K562 (cell line): ENCODE measurements around the gene UBQLNL. TPM values are rescaled to one million over a fixed set of nuclear protein-coding genes. Genes with fewer than 3 reads are reported as not detected.
A peak's percentile ranks its signal among the peaks of the same experiment; 100 is the strongest.

Experiments used
- CHD1 ChIP-seq: fragments of 200-600 bp; sonication (generic); IDR thresholded peaks from one replicate; pipeline ENCODE4 v1.6.1; 2012; ENCODE audit warnings: mild to moderate bottlenecking, moderate library complexity, low read length, inconsistent platforms
- ELF1 ChIP-seq: fragments of 200-800 bp; sonication (Bioruptor generic); IDR thresholded peaks from 2 replicates; pipeline ENCODE4 v1.6.1; 2016; ENCODE audit warnings: missing genetic modification characterization, missing compliant biosample characterization
- FOXM1 ChIP-seq, 2 experiments: fragments of 450-650 bp in 1 of 2; sonication (generic) in 1 of 2; formaldehyde crosslinking in 1 of 2; IDR thresholded peaks; 2 replicates each; pipeline versions ENCODE4 v1.6.1 to v1.9.0; 2017 to 2022; ENCODE audit warnings: low read depth in 2 of 2, mild to moderate bottlenecking in 2 of 2, missing genetic modification reagents in 1 of 2, moderate library complexity in 1 of 2
- ILF3 ChIP-seq: fragments of 450-650 bp; IDR thresholded peaks from 2 replicates; pipeline ENCODE4 v1.6.1; 2018; ENCODE audit warnings: antibody characterized with exemption, mild to moderate bottlenecking, moderate library complexity, borderline replicate concordance
- JUND ChIP-seq, 2 experiments: IDR thresholded peaks; 2 replicates in 1 of 2; 3 replicates in 1 of 2; pipeline ENCODE4 v1.6.1; 2011; ENCODE audit warnings: borderline replicate concordance in 2 of 2, low read depth in 2 of 2, low read length in 2 of 2, improper control_type of control experiment in 1 of 2, missing biosample characterization in 1 of 2, missing genetic modification characterization in 1 of 2, missing genetic modification reagents in 1 of 2
- MCM5 ChIP-seq: fragments of 450-650 bp; IDR thresholded peaks from 2 replicates; pipeline ENCODE4 v1.6.1; 2016; ENCODE audit warnings: low read depth
- NCOR1 ChIP-seq: fragments of 450-650 bp; IDR thresholded peaks from 2 replicates; pipeline ENCODE4 v1.6.1; 2016; ENCODE audit warnings: mild to moderate bottlenecking, moderate library complexity
- NFIX ChIP-seq: fragments of 250-450 bp; sonication (Bioruptor Pico); IDR thresholded peaks from 2 replicates; pipeline ENCODE4 v1.4.0; 2020; ENCODE audit warnings: low read depth, mild to moderate bottlenecking, moderate library complexity
- NR2C1 ChIP-seq, 2 experiments: fragments of 450-650 bp; IDR thresholded peaks; 2 replicates each; pipeline ENCODE4 v1.6.1; 2017; ENCODE audit warnings: mild to moderate bottlenecking in 2 of 2, antibody characterized with exemption in 1 of 2, inconsistent platforms in 1 of 2, missing compliant biosample characterization in 1 of 2, missing genetic modification characterization in 1 of 2
- NR4A1 ChIP-seq, 2 experiments: fragments of 250-450 bp in 1 of 2; fragments of 450-650 bp in 1 of 2; sonication (Bioruptor Pico) in 1 of 2; IDR thresholded peaks; 2 replicates each; pipeline versions ENCODE4 v1.4.0 to v1.6.1; 2016 to 2020; ENCODE audit warnings: mild to moderate bottlenecking in 2 of 2, missing compliant biosample characterization in 1 of 2, missing genetic modification characterization in 1 of 2, moderate library complexity in 1 of 2
- POLR2AphosphoS2 ChIP-seq: IDR thresholded peaks from 2 replicates; pipeline ENCODE4 v1.6.1; 2012; ENCODE audit warnings: low read length, improper control_type of control experiment
- SMARCC2 ChIP-seq: fragments of 450-650 bp; IDR thresholded peaks from 2 replicates; pipeline ENCODE4 v1.6.1; 2017; ENCODE audit warnings: antibody characterized with exemption, moderate library complexity, mild to moderate bottlenecking, low read depth
- YBX1 ChIP-seq: fragments of 450-650 bp; IDR thresholded peaks from 2 replicates; pipeline ENCODE4 v1.7.1; 2016; ENCODE audit warnings: mild to moderate bottlenecking
- ZKSCAN8 ChIP-seq: fragments of 200-800 bp; sonication (Bioruptor generic); IDR thresholded peaks from 2 replicates; pipeline ENCODE4 v1.6.1; 2016; ENCODE audit warnings: missing genetic modification characterization, missing compliant biosample characterization
- ZNF217 ChIP-seq: sonication (generic); formaldehyde crosslinking; IDR thresholded peaks from 2 replicates; pipeline ENCODE4 v1.8.0; 2022; ENCODE audit warnings: mild to moderate bottlenecking, missing genetic modification reagents
- ZNF707 ChIP-seq: fragments of 250-450 bp; sonication (Bioruptor Pico); conservative IDR thresholded peaks from 2 replicates; pipeline ENCODE4 v1.8.0; 2022; ENCODE audit warnings: inconsistent platforms, mild to moderate bottlenecking, moderate library complexity
- ZNF780A ChIP-seq: fragments of 250-450 bp; sonication (Bioruptor Pico); IDR thresholded peaks from 2 replicates; pipeline ENCODE4 v1.5.0; 2021; ENCODE audit warnings: mild to moderate bottlenecking
- polyA plus RNA-seq, 8 experiments: library from polyadenylated mRNA; depleted of rRNA in 4 of 8; stranded (reverse) in 5 of 8; unstranded in 3 of 8; fragments of >200 nt; fragmentation: Nextera tagmentation in 2 of 8; fragmentation: Illumina TruSeq in 1 of 8; extraction: Ambion mirVana in 2 of 8; extraction: Trizol in 1 of 8; gene quantifications; 2 replicates each; pipeline versions ENCODE4 v1.2.1 to v1.2.3, GENCODE V29; 2011 to 2014; ENCODE audit warnings: inconsistent platforms in 1 of 8, missing spikeins in 1 of 8
- total RNA-seq, 7 experiments: library from RNA; depleted of rRNA in 6 of 7; stranded (reverse); fragments of >200 nt in 6 of 7; fragmentation: Illumina TruSeq in 2 of 7; extraction: Trizol in 2 of 7; gene quantifications; 2 replicates each; pipeline versions ENCODE4 v1.2.1 to v1.2.3, GENCODE V29; 2011 to 2021; ENCODE audit warnings: low replicate concordance in 1 of 7
- TF ChIP-seq, protein P1 (sequence below): fragments of 450-650 bp; IDR thresholded peaks from 2 replicates; pipeline ENCODE4 v1.6.1; 2017; ENCODE audit warnings: antibody characterized with exemption
- TF ChIP-seq, protein P2 (sequence below): fragments of 450-650 bp; IDR thresholded peaks from 2 replicates; pipeline ENCODE4 v1.6.1; 2016; ENCODE audit warnings: missing biosample characterization, missing genetic modification characterization
- TF ChIP-seq, protein P3 (sequence below): fragments of 450-650 bp; conservative IDR thresholded peaks from 2 replicates; pipeline ENCODE4 v1.6.1; 2016; ENCODE audit warnings: missing genetic modification characterization, low read depth, mild to moderate bottlenecking, missing compliant biosample characterization, moderate library complexity
- TF ChIP-seq, protein P4 (sequence below): fragments of 450-650 bp; formaldehyde crosslinking; IDR thresholded peaks from 2 replicates; pipeline ENCODE4 v1.4.0; 2020; ENCODE audit warnings: mild to moderate bottlenecking, moderate library complexity

UBQLNL gene
- total and polyA plus RNA-seq, 9 of the 15 experiments (the other 6 are each of a cell fraction or from before 2014, with no cell fraction given) = 0.07 to 0.27 (median 0.14) TPM

DNA sequence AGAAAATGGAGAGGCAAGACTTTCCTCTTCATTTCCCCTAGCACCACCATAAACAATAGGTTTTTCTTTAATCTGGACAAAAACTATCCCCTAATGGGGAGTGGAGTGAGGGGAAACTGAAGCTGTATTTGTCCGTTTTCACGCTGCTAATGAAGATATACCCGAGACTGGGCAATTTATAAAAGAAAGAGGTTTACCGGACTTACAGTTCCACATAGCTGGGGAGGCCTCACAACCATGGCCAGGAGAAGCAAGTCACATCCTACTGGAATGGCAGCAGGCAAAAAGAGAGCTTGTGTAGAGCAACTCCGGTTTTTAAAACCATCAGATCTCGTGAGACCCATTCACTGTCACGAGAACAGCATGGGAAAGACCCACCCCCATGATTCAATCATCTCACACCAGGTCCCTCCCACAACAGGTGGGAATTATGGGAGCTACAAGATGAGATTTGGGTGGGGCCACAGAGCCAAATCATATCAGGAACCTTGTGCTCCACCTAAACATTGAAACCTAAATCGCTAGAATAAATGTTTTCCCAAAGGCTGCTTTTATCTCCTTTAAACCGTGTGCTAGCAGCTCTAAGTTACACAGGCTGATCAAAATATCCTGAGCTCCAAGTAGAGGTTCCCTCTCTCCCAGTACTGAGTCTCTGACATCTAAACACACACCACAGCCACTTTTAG lies 11.0 kb downstream of the UBQLNL start (continued):
- TF ChIP-seq JUND (IDR thresholded peaks at IDR 0.05; ENCODE audit: borderline replicate concordance, low read depth, low read length) (no peak), JUND (tag; IDR thresholded peaks at IDR 0.05; ENCODE audit: borderline replicate concordance, low read depth, low read length) (peak; percentile 26; the same call in 1 of the 3 replicates), ZNF217 (CRISPR knock-in tag) (no peak), MCM5 (no peak), ZNF780A (CRISPR knock-in tag) (no peak), SMARCC2 (no peak), NCOR1 (peak; percentile 44), ZKSCAN8 (CRISPR knock-in tag) (no peak), NFIX (no peak), ELF1 (tag) (no peak), POLR2AphosphoS2 (peak; percentile 85; the same call in 1 of the 2 replicates), ZNF707 (CRISPR knock-in tag) (no peak), FOXM1 (IDR thresholded peaks at IDR 0.05; ENCODE audit: low read depth) (no peak), FOXM1 (CRISPR knock-in tag; IDR thresholded peaks at IDR 0.05; ENCODE audit: low read depth) (no peak), NR2C1 (IDR thresholded peaks at IDR 0.05) (no peak), NR2C1 (tag; IDR thresholded peaks at IDR 0.05) (no peak), NR4A1 (CRISPR knock-in tag; IDR thresholded peaks at IDR 0.05) (no peak), NR4A1 (tag; IDR thresholded peaks at IDR 0.05) (no peak), YBX1 (no peak), CHD1 (peak; percentile 69), ILF3 (no peak)
- TF ChIP-seq, protein P1, sequence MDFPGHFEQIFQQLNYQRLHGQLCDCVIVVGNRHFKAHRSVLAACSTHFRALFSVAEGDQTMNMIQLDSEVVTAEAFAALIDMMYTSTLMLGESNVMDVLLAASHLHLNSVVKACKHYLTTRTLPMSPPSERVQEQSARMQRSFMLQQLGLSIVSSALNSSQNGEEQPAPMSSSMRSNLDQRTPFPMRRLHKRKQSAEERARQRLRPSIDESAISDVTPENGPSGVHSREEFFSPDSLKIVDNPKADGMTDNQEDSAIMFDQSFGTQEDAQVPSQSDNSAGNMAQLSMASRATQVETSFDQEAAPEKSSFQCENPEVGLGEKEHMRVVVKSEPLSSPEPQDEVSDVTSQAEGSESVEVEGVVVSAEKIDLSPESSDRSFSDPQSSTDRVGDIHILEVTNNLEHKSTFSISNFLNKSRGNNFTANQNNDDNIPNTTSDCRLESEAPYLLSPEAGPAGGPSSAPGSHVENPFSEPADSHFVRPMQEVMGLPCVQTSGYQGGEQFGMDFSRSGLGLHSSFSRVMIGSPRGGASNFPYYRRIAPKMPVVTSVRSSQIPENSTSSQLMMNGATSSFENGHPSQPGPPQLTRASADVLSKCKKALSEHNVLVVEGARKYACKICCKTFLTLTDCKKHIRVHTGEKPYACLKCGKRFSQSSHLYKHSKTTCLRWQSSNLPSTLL = no peak
- TF ChIP-seq, protein P2, sequence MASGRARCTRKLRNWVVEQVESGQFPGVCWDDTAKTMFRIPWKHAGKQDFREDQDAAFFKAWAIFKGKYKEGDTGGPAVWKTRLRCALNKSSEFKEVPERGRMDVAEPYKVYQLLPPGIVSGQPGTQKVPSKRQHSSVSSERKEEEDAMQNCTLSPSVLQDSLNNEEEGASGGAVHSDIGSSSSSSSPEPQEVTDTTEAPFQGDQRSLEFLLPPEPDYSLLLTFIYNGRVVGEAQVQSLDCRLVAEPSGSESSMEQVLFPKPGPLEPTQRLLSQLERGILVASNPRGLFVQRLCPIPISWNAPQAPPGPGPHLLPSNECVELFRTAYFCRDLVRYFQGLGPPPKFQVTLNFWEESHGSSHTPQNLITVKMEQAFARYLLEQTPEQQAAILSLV = no peak
- TF ChIP-seq, protein P3, sequence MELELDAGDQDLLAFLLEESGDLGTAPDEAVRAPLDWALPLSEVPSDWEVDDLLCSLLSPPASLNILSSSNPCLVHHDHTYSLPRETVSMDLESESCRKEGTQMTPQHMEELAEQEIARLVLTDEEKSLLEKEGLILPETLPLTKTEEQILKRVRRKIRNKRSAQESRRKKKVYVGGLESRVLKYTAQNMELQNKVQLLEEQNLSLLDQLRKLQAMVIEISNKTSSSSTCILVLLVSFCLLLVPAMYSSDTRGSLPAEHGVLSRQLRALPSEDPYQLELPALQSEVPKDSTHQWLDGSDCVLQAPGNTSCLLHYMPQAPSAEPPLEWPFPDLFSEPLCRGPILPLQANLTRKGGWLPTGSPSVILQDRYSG (tag) = no peak
- TF ChIP-seq, protein P4, sequence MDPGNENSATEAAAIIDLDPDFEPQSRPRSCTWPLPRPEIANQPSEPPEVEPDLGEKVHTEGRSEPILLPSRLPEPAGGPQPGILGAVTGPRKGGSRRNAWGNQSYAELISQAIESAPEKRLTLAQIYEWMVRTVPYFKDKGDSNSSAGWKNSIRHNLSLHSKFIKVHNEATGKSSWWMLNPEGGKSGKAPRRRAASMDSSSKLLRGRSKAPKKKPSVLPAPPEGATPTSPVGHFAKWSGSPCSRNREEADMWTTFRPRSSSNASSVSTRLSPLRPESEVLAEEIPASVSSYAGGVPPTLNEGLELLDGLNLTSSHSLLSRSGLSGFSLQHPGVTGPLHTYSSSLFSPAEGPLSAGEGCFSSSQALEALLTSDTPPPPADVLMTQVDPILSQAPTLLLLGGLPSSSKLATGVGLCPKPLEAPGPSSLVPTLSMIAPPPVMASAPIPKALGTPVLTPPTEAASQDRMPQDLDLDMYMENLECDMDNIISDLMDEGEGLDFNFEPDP (CRISPR knock-in tag) = no peak
